Activated T-helper 2 cell treated with anti-CD3 and anti-CD28 coated beads, Interferon-gamma antibody, Interleukin-2, Interleukin-4, amounts not matched to agents 10 μg/mL and 5 μg/mL and 100 μg/mL, durations not matched to agents 14 hours and 24 hours and 36 hours (primary cell): ENCODE measurements around the gene SHB. TPM values are rescaled to one million over a fixed set of nuclear protein-coding genes. Genes with fewer than 3 reads are reported as not detected.

Experiments used
- total RNA-seq: library from RNA; stranded (reverse); gene quantifications from 2 replicates; pipeline ENCODE4 v1.2.3, GENCODE V29; 2022

SHB gene
- total RNA-seq, 1 donor from 2014 or later = 1.9 TPM

Other genes starting within 250 kb of the SHB start
- 29.7 and 31.4 TPM in 2 replicates for gene SLC25A51, start 165.1 kb downstream of the SHB start, total RNA-seq